HEK293T (cell line): ENCODE data around the gene YJU2.
A peak's percentile ranks its signal among the peaks of the same experiment; 100 is the strongest.
"Not testable (repeated sequence)": the region's sequence is repeated elsewhere in the genome, so short reads cannot be mapped to it uniquely, and the experiment has no call there.

Experiments used
- CTCF ChIA-PET: fragments of 350-600 bp; formaldehyde crosslinking; extraction: SDS; loops from one replicate; lab custom pipeline; 2021; ENCODE audit warnings: antibody characterized with exemption, inconsistent platforms; lab: Yijun Ruan, JAX
- POLR2A ChIA-PET: fragments of 350-600 bp; formaldehyde crosslinking; extraction: SDS; loops from one replicate; lab custom pipeline; 2020; ENCODE audit warnings: antibody characterized with exemption, inconsistent platforms; lab: Yijun Ruan, JAX
- DNase-seq: peaks from one replicate; pipeline ENCODE4 v3.0.0; 2012; ENCODE audit warnings: mixed read lengths; ENCODE audit errors: extremely low spot score
- ARNT ChIP-seq: fragments of 450-650 bp; IDR thresholded peaks from 2 replicates; pipeline ENCODE4 v1.6.1; 2017; ENCODE audit warnings: mild to moderate bottlenecking
- BHLHE40 ChIP-seq: fragments of 450-650 bp; IDR thresholded peaks from 2 replicates; pipeline ENCODE4 v1.6.1; 2016; ENCODE audit warnings: mild to moderate bottlenecking, moderate library complexity, borderline replicate concordance
- CTBP1 ChIP-seq: fragments of 450-650 bp; IDR thresholded peaks from 2 replicates; pipeline ENCODE4 v1.6.1; 2016; ENCODE audit warnings: borderline replicate concordance
- ELF4 ChIP-seq: fragments of 450-650 bp; IDR thresholded peaks from 2 replicates; pipeline ENCODE4 v1.6.1; 2017; ENCODE audit warnings: antibody characterized with exemption
- FOXA1 ChIP-seq: fragments of 450-650 bp; IDR thresholded peaks from 2 replicates; pipeline ENCODE4 v1.6.1; 2016; ENCODE audit warnings: mild to moderate bottlenecking
- FOXK2 ChIP-seq: fragments of 450-650 bp; IDR thresholded peaks from 2 replicates; pipeline ENCODE4 v1.6.1; 2016; ENCODE audit warnings: mild to moderate bottlenecking
- FOXM1 ChIP-seq: fragments of 450-650 bp; IDR thresholded peaks from 2 replicates; pipeline ENCODE4 v1.6.1; 2017; ENCODE audit warnings: mild to moderate bottlenecking, borderline replicate concordance
- HDGF ChIP-seq: fragments of 450-650 bp; IDR thresholded peaks from 2 replicates; pipeline ENCODE4 v1.6.1; 2017; ENCODE audit warnings: antibody characterized with exemption, borderline replicate concordance
- L3MBTL2 ChIP-seq: fragments of 450-650 bp; conservative IDR thresholded peaks from 2 replicates; pipeline ENCODE4 v1.6.1; 2016; ENCODE audit warnings: mild to moderate bottlenecking
- LEF1 ChIP-seq: fragments of 450-650 bp; IDR thresholded peaks from 2 replicates; pipeline ENCODE4 v1.6.1; 2017; ENCODE audit warnings: mild to moderate bottlenecking, borderline replicate concordance
- NFRKB ChIP-seq: fragments of 450-650 bp; IDR thresholded peaks from 2 replicates; pipeline ENCODE4 v1.6.1; 2016; ENCODE audit warnings: mild to moderate bottlenecking, moderate library complexity
- SP1 ChIP-seq: fragments of 450-650 bp; IDR thresholded peaks from 2 replicates; pipeline ENCODE4 v1.6.1; 2017
- SUZ12 ChIP-seq: fragments of 450-650 bp; IDR thresholded peaks from 2 replicates; pipeline ENCODE4 v1.6.1; 2016; ENCODE audit warnings: mild to moderate bottlenecking
- TARDBP ChIP-seq: fragments of 450-650 bp; IDR thresholded peaks from 2 replicates; pipeline ENCODE4 v1.6.1; 2016
- ZNF384 ChIP-seq: fragments of 450-650 bp; IDR thresholded peaks from 2 replicates; pipeline ENCODE4 v1.6.1; 2016
- TF ChIP-seq, protein P1 (sequence below): fragments of 450-650 bp; IDR thresholded peaks from 2 replicates; pipeline ENCODE4 v1.6.1; 2016

Gene YJU2

DNA sequence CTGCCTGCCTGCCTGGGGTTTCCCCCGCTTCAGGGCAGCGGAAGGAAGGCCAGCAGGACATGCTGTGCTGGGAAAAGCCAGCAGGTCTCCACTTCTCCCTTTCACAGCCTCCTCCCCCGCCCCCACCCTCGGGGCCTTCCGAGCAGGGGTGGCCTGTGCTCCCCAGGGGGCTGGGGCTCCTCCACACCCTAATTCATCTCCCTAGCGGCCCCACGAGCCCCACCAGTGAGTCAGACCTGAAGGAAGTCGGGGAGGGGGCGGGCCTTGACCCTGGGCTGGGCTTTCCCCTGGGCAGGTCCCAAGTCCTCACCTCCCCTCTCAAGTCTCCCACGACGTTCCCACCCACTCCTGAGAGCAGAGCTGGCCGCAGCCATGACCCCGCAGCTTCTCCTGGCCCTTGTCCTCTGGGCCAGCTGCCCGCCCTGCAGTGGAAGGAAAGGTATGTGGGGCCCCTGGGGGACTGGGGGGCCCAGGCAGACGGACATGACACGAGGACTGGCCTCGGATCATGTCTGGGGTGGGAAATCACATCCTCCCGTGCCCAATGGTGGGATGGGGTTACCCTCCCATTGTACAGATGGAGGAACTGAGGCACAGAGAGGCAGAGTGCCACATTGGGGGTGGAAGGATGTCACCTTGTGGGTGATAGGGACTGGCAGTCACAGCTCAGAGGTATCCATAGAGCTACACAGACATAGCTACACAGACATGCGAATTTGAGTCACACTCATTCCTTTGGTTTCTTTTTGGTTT is 17.5 kb upstream of the YJU2 start, which contains the start of gene EBI3:
EBI3 (plus strand) TSS at position 345 of the 753 bp plus-strand sequence; CDS start at position 373, 28 bp downstream.
- no peak for DNase-seq
- CTCF ChIA-PET = no interaction called here
- POLR2A ChIA-PET = no interaction called here
- TF ChIP-seq NFRKB (no peak), SUZ12 (no peak), BHLHE40 (no peak), FOXM1 (no peak), SP1 (no peak), ZNF384 (no peak), L3MBTL2 (no peak)
- TF ChIP-seq, protein P1, sequence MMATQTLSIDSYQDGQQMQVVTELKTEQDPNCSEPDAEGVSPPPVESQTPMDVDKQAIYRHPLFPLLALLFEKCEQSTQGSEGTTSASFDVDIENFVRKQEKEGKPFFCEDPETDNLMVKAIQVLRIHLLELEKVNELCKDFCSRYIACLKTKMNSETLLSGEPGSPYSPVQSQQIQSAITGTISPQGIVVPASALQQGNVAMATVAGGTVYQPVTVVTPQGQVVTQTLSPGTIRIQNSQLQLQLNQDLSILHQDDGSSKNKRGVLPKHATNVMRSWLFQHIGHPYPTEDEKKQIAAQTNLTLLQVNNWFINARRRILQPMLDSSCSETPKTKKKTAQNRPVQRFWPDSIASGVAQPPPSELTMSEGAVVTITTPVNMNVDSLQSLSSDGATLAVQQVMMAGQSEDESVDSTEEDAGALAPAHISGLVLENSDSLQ = no peak

DNA sequence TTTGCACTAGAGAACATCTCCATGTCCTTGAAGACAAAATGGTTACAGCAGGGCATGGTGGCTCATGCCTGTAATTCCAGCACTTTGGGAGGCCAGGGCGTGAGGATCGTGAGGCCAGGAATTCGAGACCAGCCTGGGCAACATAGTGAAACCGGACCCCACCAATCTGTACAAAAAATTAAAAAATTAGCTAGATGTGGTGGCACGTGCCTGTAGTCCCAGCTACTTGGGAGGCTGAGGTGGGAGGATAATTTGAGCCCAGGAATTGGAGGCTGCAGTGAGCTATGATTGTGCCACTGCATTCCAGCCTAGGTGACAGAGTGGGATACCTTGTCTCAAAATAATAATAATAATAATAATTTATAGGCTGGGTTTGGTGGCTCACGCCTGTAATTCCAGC is 16.6 kb upstream of the YJU2 start:
- DNase-seq, CTCF ChIA-PET: not testable (repeated sequence)
- POLR2A ChIA-PET = interaction anchor here (0.6 kb wide), 1 partner anchor 11 kb away, joined by 3 read pairs; no protein-coding TSS in a partner anchor

DNA sequence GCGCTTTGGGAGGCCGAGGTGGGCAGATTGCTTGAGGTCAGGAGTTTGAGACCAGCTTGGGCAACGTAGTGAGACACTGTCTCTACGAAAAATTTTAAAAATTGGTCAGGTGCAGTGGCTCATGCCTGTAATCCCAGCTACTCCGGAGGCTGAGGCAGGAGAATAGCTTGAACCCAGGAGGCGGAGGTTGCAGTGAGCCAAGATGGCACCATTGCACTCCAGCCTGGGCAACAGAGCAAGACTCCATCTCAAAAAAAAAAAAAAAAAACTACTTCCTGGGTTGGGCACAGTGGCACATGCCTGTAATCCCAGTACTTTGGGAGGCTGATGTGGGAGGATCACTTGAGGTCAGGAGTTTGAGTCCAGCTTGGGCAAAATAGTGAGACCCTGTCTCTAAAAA is 15.4 kb upstream of the YJU2 start:
- CTCF ChIA-PET = interaction anchor here (1.9 kb wide), 1 partner anchor 12 kb away, joined by 5 read pairs; no protein-coding TSS in a partner anchor
- POLR2A ChIA-PET = interaction anchor here (4.2 kb wide), 1 partner anchor 15 kb away, joined by 20 read pairs; the partner anchor contains the start of gene YJU2
- DNase-seq = not testable (repeated sequence)

DNA sequence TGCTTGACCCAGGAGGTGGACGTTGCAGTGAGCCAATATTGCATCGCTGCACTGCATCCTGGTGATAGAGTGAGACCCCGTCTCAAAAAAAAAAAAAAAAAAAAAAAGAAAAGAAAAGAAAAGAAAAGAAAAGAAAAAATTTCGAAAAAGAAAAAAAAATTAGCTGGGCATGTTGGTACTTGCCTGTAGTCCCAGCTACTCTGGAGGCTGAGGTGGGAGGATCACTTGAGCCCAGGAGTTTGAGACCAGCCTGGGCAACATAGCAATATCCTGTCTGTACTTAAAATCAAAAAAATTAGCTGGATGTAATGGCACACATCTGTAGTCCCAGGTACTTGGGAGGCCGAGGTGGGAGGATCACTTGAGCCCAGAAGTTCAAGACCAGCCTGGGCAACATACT is 14.7 kb upstream of the YJU2 start:
- ChIA-PET POLR2A (interaction anchor here (4.2 kb wide), 1 partner anchor 15 kb away, joined by 20 read pairs; the partner anchor contains the start of gene YJU2), CTCF (interaction anchor here (0.7 to 1.9 kb wide), 5 partner anchors 12 to 228 kb away, joined by 3 to 5 read pairs (median 4); no protein-coding TSS in a partner anchor)
- not testable (repeated sequence) for DNase-seq

DNA sequence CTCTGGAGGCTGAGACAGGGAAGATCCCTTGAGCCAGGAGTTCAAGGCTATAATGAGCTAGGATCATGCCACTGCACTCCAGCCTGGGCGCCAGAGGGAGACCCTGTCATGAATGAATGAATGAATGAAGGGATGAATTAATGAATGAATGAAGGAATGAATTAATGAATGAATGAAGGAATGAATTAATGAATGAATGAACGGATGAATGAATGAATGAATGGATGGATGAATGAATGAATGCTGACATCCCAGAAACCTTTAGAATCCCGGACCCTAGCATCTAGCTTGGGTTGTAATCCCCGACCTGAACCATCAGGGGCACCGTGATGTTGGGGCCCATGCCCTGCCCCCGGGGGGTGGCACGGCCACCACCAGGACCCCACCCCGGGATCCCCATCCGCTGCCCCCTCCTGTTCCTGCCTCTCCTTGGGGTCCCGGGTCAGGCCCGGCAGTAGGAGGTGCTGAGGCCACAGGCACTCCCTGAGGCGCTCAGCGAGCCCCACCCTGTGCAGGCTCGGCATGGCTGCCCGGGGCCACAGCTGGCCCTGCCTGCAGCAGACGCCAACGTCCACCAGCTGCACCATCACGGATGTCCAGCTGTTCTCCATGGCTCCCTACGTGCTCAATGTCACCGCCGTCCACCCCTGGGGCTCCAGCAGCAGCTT is 14.1 kb upstream of the YJU2 start:
- TF ChIP-seq ARNT (no peak), FOXM1 (no peak), SUZ12 (no peak), FOXA1 (no peak), NFRKB (no peak), ELF4 (no peak), FOXK2 (no peak), CTBP1 (no peak)
- peak; percentile 39 for DNase-seq
- POLR2A ChIA-PET = interaction anchor here (4.2 kb wide), 1 partner anchor 14 kb away, joined by 20 read pairs; the partner anchor contains the start of gene YJU2
- CTCF ChIA-PET = interaction anchor here (0.7 to 1.9 kb wide), 6 partner anchors 11 to 169 kb away, joined by 3 to 5 read pairs (median 4); partner anchors contain the start of gene MPND

DNA sequence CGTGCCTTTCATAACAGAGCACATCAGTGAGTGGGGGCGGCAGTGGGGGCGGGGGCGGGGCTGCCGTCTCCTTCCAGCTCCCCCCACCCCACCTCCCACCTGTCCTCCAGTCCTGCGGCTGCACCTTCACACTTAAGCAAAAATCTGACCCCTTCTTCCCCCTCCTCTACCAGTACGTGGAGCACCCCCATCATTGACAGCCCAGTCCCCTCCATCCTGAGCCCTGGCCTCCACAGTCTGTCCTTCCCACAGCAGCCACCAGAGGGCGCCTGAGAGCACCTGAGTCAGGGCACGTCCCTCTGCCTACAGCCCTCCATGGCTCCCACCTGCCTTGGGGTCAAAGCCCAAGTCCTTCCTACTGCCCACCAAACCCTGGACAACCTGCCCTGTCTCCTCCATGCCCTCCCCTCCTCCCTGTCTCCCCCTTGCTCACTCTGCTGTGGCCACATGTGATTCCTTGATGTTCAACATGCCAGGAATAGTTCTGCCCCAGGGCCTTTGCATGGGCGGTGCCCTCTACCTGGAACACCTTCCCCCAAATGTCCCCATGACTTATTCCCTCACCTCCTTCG is 13.5 kb upstream of the YJU2 start:
- DNase-seq = peak; percentile 70
- POLR2A ChIA-PET = interaction anchor here (4.2 kb wide), 1 partner anchor 14 kb away, joined by 20 read pairs; the partner anchor contains the start of gene YJU2
- TF ChIP-seq FOXM1 = peak; percentile 71; the same call in 1 of the 2 replicates
- no peak for TF ChIP-seq SP1
- CTCF ChIA-PET = interaction anchor here (0.7 to 1.9 kb wide), 8 partner anchors 10 to 170 kb away, joined by 3 to 5 read pairs (median 4); partner anchors contain the start of genes MPND and YJU2

DNA sequence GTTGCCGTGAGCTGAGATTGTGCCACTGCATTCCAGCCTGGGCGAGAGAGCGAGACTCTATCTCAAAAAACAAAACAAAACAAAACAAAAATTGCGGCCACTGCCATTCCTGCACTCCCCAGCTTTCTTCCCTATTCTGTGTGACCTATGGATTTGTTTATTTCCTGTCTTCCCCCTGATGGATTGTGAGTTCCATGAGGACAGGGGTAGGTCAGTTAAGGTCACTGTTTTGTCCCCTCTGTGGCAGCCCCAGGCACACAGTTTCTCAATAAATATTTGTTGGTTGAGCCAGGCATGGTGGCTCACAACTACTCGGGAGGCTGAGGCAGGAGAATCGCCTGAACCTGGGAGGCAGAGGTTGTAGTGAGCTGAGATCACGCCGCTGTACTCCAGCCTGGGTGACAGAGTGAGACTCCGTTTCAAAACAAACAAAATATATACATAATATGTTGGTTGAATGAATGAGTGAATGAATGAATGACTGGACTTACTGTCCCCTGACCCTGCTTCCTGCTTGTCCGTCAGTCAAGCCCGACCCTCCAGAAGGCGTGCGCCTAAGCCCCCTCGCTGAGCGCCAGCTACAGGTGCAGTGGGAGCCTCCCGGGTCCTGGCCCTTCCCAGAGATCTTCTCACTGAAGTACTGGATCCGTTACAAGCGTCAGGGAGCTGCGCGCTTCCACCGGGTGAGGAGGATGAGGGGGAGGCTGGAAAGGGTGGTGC is 12.6 kb upstream of the YJU2 start:
- DNase-seq = no peak
- TF ChIP-seq ZNF384 = no peak
- TF ChIP-seq FOXA1 = no peak
- TF ChIP-seq NFRKB = no peak
- no peak for TF ChIP-seq CTBP1
- no peak for TF ChIP-seq ARNT
- TF ChIP-seq TARDBP = no peak
- no peak for TF ChIP-seq BHLHE40
- TF ChIP-seq ELF4 = no peak
- TF ChIP-seq LEF1 = no peak
- no peak for TF ChIP-seq HDGF
- no peak for TF ChIP-seq L3MBTL2
- TF ChIP-seq, protein P1 = no peak
- no peak for TF ChIP-seq SUZ12
- TF ChIP-seq SP1 = no peak
- TF ChIP-seq FOXK2 = no peak
- no peak for TF ChIP-seq FOXM1
- ChIA-PET CTCF (interaction anchor here (0.7 kb wide), 2 partner anchors 13 to 26 kb away, joined by 3 to 4 read pairs; partner anchors contain the start of gene YJU2), POLR2A (interaction anchor here (1.4 to 4.2 kb wide), 2 partner anchors 13 to 108 kb away, joined by 5 to 20 read pairs; partner anchors contain the start of gene YJU2)
